GM20000 (cell line): Measurements from ENCODE around the gene ARHGDIA.
A peak's percentile ranks its signal among the peaks of the same experiment; 100 is the strongest.

Source experiments
- DNase-seq: peaks from one replicate; pipeline ENCODE4 v3.0.0; 2012; ENCODE audit warnings: low spot score
- CTCF ChIP-seq: IDR thresholded peaks from 2 replicates; pipeline ENCODE4 v1.5.1; 2012; ENCODE audit warnings: mild to moderate bottlenecking, control low read depth; ENCODE audit errors: extremely low read depth, missing control alignments

ARHGDIA gene

GRCh38 chr17:81865358-81865732 is 5.8 kb downstream of the ARHGDIA start:
- no peak for TF ChIP-seq CTCF
- no peak for DNase-seq

- no peak for DNase-seq
These were observed 7.0 kb downstream of the ARHGDIA start for GRCh38 chr17:81863833-81864768.

GRCh38 chr17:81863123-81863675 is 7.9 kb downstream of the ARHGDIA start:
- no peak for TF ChIP-seq CTCF
- no peak for DNase-seq

More at GRCh38 chr17:81863833-81864768, 7.0 kb downstream of the ARHGDIA start:
- no peak for TF ChIP-seq CTCF

- peak; percentile 100 for DNase-seq
- TF ChIP-seq CTCF, result no peak
These were observed 10.2 kb downstream of the ARHGDIA start for GRCh38 chr17:81860756-81861568.

- no peak for TF ChIP-seq CTCF
- no peak for DNase-seq
These were observed 11.0 kb downstream of the ARHGDIA start, which contains the start of gene P4HB for GRCh38 chr17:81859906-81860755. TSS of gene P4HB (minus strand) at chr17:81860535. CDS start at chr17:81860471, 64 bp downstream.

- TF ChIP-seq CTCF, result no peak
- no peak for DNase-seq
These were observed 11.9 kb downstream of the ARHGDIA start for GRCh38 chr17:81858967-81859905.
